Activated CD8-positive, alpha-beta memory T cell treated with anti-CD3 and anti-CD28 coated beads, Interleukin-2, amount 50 U/mL, for 48 hours (primary cell): ENCODE results near the gene CTIF.

ENCODE experiments used
- DNase-seq: peaks from one replicate; pipeline ENCODE4 v3.0.0-alpha.2; 2020

The CTIF gene

GRCh38 chr18:48607056-48607984 is 68.5 kb downstream of the CTIF start:
- DNase-seq = no peak

- no peak for DNase-seq
These were observed 69.8 kb downstream of the CTIF start for GRCh38 chr18:48608581-48608980.

GRCh38 chr18:48609114-48609513 is 70.3 kb downstream of the CTIF start:
- no peak for DNase-seq

- DNase-seq = no peak
These were observed 71.3 kb downstream of the CTIF start for GRCh38 chr18:48609820-48610815.

GRCh38 chr18:48611203-48611602 is 72.4 kb downstream of the CTIF start:
- DNase-seq = no peak

GRCh38 chr18:48611785-48612480 is 73.1 kb downstream of the CTIF start:
- no peak for DNase-seq

- DNase-seq = no peak
These were observed 73.7 kb downstream of the CTIF start for GRCh38 chr18:48612511-48612910.

GRCh38 chr18:48612917-48613316 is 74.1 kb downstream of the CTIF start:
- no peak for DNase-seq

- no peak for DNase-seq
These were observed 75.0 kb downstream of the CTIF start for GRCh38 chr18:48613589-48614404.

- DNase-seq = no peak
These were observed 77.0 kb downstream of the CTIF start for GRCh38 chr18:48615566-48616401.

- no peak for DNase-seq
These were observed 77.8 kb downstream of the CTIF start for GRCh38 chr18:48616484-48617255.

GRCh38 chr18:48617844-48618497 is 79.1 kb downstream of the CTIF start:
- DNase-seq = no peak

- no peak for DNase-seq
These were observed 80.2 kb downstream of the CTIF start for GRCh38 chr18:48619016-48619415.

GRCh38 chr18:48619501-48619900 is 80.7 kb downstream of the CTIF start:
- no peak for DNase-seq

GRCh38 chr18:48620071-48620470 is 81.2 kb downstream of the CTIF start:
- DNase-seq = no peak

- no peak for DNase-seq
These were observed 82.4 kb downstream of the CTIF start for GRCh38 chr18:48621240-48621639.

- no peak for DNase-seq
These were observed 83.2 kb downstream of the CTIF start for GRCh38 chr18:48621815-48622555.

- no peak for DNase-seq
These were observed 84.1 kb downstream of the CTIF start for GRCh38 chr18:48622911-48623431.
